Measurements from ENCODE around the gene COL4A3.

Gene COL4A3

GRCh38 chr2:227310756-227311110, 146.3 kb downstream of the COL4A3 start:
- TF ChIP-seq PPARA (CRISPR knock-in tag; IDR thresholded peaks at IDR 0.05; ENCODE audit: borderline replicate concordance) (no peak), GLIS3 (CRISPR knock-in tag; IDR thresholded peaks at IDR 0.05) (no peak), CREB5 (CRISPR knock-in tag; IDR thresholded peaks at IDR 0.05; ENCODE audit: low read depth) (no peak), ZNF565 (CRISPR knock-in tag; conservative IDR thresholded peaks at IDR 0.05; ENCODE audit: low read depth) (no peak), CSRNP3 (CRISPR knock-in tag; IDR thresholded peaks at IDR 0.05) (no peak), OSR1 (CRISPR knock-in tag; IDR thresholded peaks at IDR 0.05) (no peak), TOX (CRISPR knock-in tag; IDR thresholded peaks at IDR 0.05; ENCODE audit: borderline replicate concordance) (no peak), ISL1 (CRISPR knock-in tag; IDR thresholded peaks at IDR 0.05) (no peak), ZFP3 (CRISPR knock-in tag; IDR thresholded peaks at IDR 0.05) (no peak), POU6F1 (CRISPR knock-in tag; IDR thresholded peaks at IDR 0.05; ENCODE audit: borderline replicate concordance, low read depth) (no peak), SNAI2 (CRISPR knock-in tag; IDR thresholded peaks at IDR 0.05) (no peak), BACH2 (CRISPR knock-in tag; IDR thresholded peaks at IDR 0.05; ENCODE audit: borderline replicate concordance) (no peak), CSDC2 (CRISPR knock-in tag; IDR thresholded peaks at IDR 0.05) (no peak), PATZ1 (CRISPR knock-in tag; IDR thresholded peaks at IDR 0.05; ENCODE audit: borderline replicate concordance) (no peak), RARB (CRISPR knock-in tag; IDR thresholded peaks at IDR 0.05) (no peak), ESRRG (CRISPR knock-in tag; IDR thresholded peaks at IDR 0.05) (no peak), ARNTL (CRISPR knock-in tag; IDR thresholded peaks at IDR 0.05; ENCODE audit: borderline replicate concordance, low read depth) (no peak), ZNF8 (CRISPR knock-in tag; IDR thresholded peaks at IDR 0.05) (no peak), ZC3H10 (CRISPR knock-in tag; IDR thresholded peaks at IDR 0.05) (no peak)
- no peak for ATAC-seq

GRCh38 chr2:227311861-227312506, 147.6 kb downstream of the COL4A3 start:
- no peak for ATAC-seq

More at GRCh38 chr2:227311861-227312506, 147.6 kb downstream of the COL4A3 start:
- TF ChIP-seq RARB (CRISPR knock-in tag; IDR thresholded peaks at IDR 0.05) (no peak), GLIS3 (CRISPR knock-in tag; IDR thresholded peaks at IDR 0.05) (no peak), CSRNP3 (CRISPR knock-in tag; IDR thresholded peaks at IDR 0.05) (no peak), PPARA (CRISPR knock-in tag; IDR thresholded peaks at IDR 0.05; ENCODE audit: borderline replicate concordance) (no peak), ZNF70 (CRISPR knock-in tag; IDR thresholded peaks at IDR 0.05) (no peak), ESRRG (CRISPR knock-in tag; IDR thresholded peaks at IDR 0.05) (no peak), ISL1 (CRISPR knock-in tag; IDR thresholded peaks at IDR 0.05) (no peak), BACH2 (CRISPR knock-in tag; IDR thresholded peaks at IDR 0.05; ENCODE audit: borderline replicate concordance) (no peak), TOX (CRISPR knock-in tag; IDR thresholded peaks at IDR 0.05; ENCODE audit: borderline replicate concordance) (no peak), ZFP30 (CRISPR knock-in tag; IDR thresholded peaks at IDR 0.05) (no peak), SNAI2 (CRISPR knock-in tag; IDR thresholded peaks at IDR 0.05) (no peak), OSR1 (CRISPR knock-in tag; IDR thresholded peaks at IDR 0.05) (no peak), ZNF8 (CRISPR knock-in tag; IDR thresholded peaks at IDR 0.05) (no peak), CREB5 (CRISPR knock-in tag; IDR thresholded peaks at IDR 0.05; ENCODE audit: low read depth) (no peak), ZFP3 (CRISPR knock-in tag; IDR thresholded peaks at IDR 0.05) (no peak)

All from SK-N-SH treated with all-trans-retinoic acid at 6 μM for 48 hours (cell line).